SK-N-SH (cell line): ENCODE measurements around the gene LGALS12.

Source experiments
- GABPA ChIP-seq: IDR thresholded peaks from 2 replicates; pipeline ENCODE4 v1.4.0; 2012; ENCODE audit warnings: low read depth, mild to moderate bottlenecking
- GATA2 ChIP-seq: sonication (generic); formaldehyde crosslinking; IDR thresholded peaks from 2 replicates; pipeline ENCODE4 v1.5.0; 2020; ENCODE audit warnings: mild to moderate bottlenecking, missing genetic modification reagents
- MXI1 ChIP-seq: IDR thresholded peaks from 2 replicates; pipeline ENCODE4 v1.6.1; 2012; ENCODE audit warnings: mild to moderate bottlenecking, low read depth, low read length, improper control_type of control experiment
- NRF1 ChIP-seq: IDR thresholded peaks from 2 replicates; pipeline ENCODE4 v1.6.1; 2012; ENCODE audit warnings: low read depth, mild to moderate bottlenecking, low read length
- RAD21 ChIP-seq: IDR thresholded peaks from 2 replicates; pipeline ENCODE4 v1.6.1; 2012; ENCODE audit warnings: mild to moderate bottlenecking, low read length
- SIN3A ChIP-seq: IDR thresholded peaks from 2 replicates; pipeline ENCODE4 v1.6.1; 2012; ENCODE audit warnings: low read depth, mild to moderate bottlenecking, low read length, moderate library complexity, borderline replicate concordance
- TF ChIP-seq, protein P1 (sequence below): fragments of 200-600 bp; sonication (generic); IDR thresholded peaks from 2 replicates; pipeline ENCODE4 v1.6.1; 2017; ENCODE audit warnings: antibody characterized with exemption, mild to moderate bottlenecking, moderate library complexity

- TF ChIP-seq, protein P1, sequence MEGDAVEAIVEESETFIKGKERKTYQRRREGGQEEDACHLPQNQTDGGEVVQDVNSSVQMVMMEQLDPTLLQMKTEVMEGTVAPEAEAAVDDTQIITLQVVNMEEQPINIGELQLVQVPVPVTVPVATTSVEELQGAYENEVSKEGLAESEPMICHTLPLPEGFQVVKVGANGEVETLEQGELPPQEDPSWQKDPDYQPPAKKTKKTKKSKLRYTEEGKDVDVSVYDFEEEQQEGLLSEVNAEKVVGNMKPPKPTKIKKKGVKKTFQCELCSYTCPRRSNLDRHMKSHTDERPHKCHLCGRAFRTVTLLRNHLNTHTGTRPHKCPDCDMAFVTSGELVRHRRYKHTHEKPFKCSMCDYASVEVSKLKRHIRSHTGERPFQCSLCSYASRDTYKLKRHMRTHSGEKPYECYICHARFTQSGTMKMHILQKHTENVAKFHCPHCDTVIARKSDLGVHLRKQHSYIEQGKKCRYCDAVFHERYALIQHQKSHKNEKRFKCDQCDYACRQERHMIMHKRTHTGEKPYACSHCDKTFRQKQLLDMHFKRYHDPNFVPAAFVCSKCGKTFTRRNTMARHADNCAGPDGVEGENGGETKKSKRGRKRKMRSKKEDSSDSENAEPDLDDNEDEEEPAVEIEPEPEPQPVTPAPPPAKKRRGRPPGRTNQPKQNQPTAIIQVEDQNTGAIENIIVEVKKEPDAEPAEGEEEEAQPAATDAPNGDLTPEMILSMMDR = peak; percentile 27
- TF ChIP-seq NRF1 (no peak), SIN3A (no peak), RAD21 (peak; percentile 37; the same call in 1 of the 2 replicates), GATA2 (CRISPR knock-in tag) (no peak), MXI1 (no peak), GABPA (no peak)
These were observed 2.1 kb downstream of the LGALS12 start for GRCh38 chr11:63508009-63508408.
